Endothelial cell of umbilical vein (primary cell): ENCODE results near the gene SYT11. TPM values are rescaled to one million over a fixed set of nuclear protein-coding genes. Genes with fewer than 3 reads are reported as not detected.
"Not testable (repeated sequence)": the region's sequence is repeated elsewhere in the genome, so short reads cannot be mapped to it uniquely, and the experiment has no call there.

Experiments used
- BruUV-seq: library from RNA; stranded (reverse); fragments of 400-500 nt; replicated peaks from 2 replicates; lab custom pipeline; 2021; lab: Mats Ljungman, UMichigan
- CTCF ChIA-PET: fragments of 300-600, 350-600 bp; sonication (Branson Sonifier 250); formaldehyde crosslinking; loops from one replicate; lab custom pipeline; 2021; ENCODE audit warnings: antibody characterized with exemption, inconsistent platforms; lab: Charles Lee
- POLR2A ChIA-PET: fragments of 300-600, 350-600 bp; sonication (Branson Sonifier 250); formaldehyde crosslinking; loops from one replicate; lab custom pipeline; 2021; ENCODE audit warnings: antibody characterized with exemption, inconsistent platforms; lab: Charles Lee
- DNase-seq: peaks from one replicate; pipeline ENCODE4 v3.0.0-alpha.2; 2011; ENCODE audit warnings: low read depth, low spot score
- FAIRE-seq: peaks from 2 replicates; lab custom pipeline; 2011; peaks lifted over from hg19 to GRCh38; lab: Jason Lieb, UNC
- H2AFZ ChIP-seq: 2 replicates; pipeline ENCODE4 v1.6.0; 2012; ENCODE audit warnings: low read depth, low read length, control low read depth, inconsistent platforms
- H3K27ac ChIP-seq: 2 replicates; pipeline ENCODE4 v1.5.1; 2011; ENCODE audit warnings: low read depth, mild to moderate bottlenecking, control low read depth, low read length, moderate library complexity; ENCODE audit not compliant: insufficient read depth
- H3K27me3 ChIP-seq, 2 experiments: 2 replicates each; pipeline versions ENCODE4 v1.6.0 to v1.6.1; 2011; ENCODE audit warnings: low read length in 2 of 2, mixed read lengths in 1 of 2; ENCODE audit not compliant: control insufficient read depth in 2 of 2, insufficient read depth in 2 of 2
- H3K36me3 ChIP-seq, 2 experiments: 2 replicates in 1 of 2; 3 replicates in 1 of 2; pipeline ENCODE4 v1.5.1; 2011; ENCODE audit warnings: low read length in 2 of 2, mild to moderate bottlenecking in 1 of 2, moderate library complexity in 1 of 2; ENCODE audit not compliant: control insufficient read depth in 2 of 2, insufficient read depth in 2 of 2; ENCODE audit errors: extremely low read depth in 1 of 2
- H3K4me1 ChIP-seq: 3 replicates; pipeline ENCODE4 v1.5.1; 2011; ENCODE audit warnings: mild to moderate bottlenecking, low read length; ENCODE audit not compliant: control insufficient read depth, insufficient read depth; ENCODE audit errors: extremely low read depth
- H3K4me2 ChIP-seq: 2 replicates; pipeline ENCODE4 v1.6.1; 2011; ENCODE audit warnings: low read length, control low read depth, mixed read lengths; ENCODE audit not compliant: insufficient read depth
- H3K4me3 ChIP-seq, 3 experiments: fragments of 200-600 bp in 1 of 3; sonication (generic), shearing (Covaris generic) in 1 of 3; replicated peaks in 1 of 3; 2 replicates each; pipeline ENCODE4 v1.5.1; 2011 to 2016; ENCODE audit warnings: control low read depth in 3 of 3, low read length in 3 of 3, mild to moderate bottlenecking in 2 of 3, inconsistent platforms in 1 of 3, low read depth in 1 of 3, moderate library complexity in 1 of 3; ENCODE audit not compliant: insufficient read depth in 1 of 3
- H3K79me2 ChIP-seq: 2 replicates; pipeline ENCODE4 v1.6.0; 2012; ENCODE audit warnings: low read length, inconsistent platforms; ENCODE audit not compliant: control insufficient read depth, insufficient read depth
- H3K9ac ChIP-seq: replicated peaks from 2 replicates; pipeline ENCODE3; 2011; ENCODE audit warnings: low read length, control low read depth; ENCODE audit not compliant: insufficient read depth; ENCODE audit errors: extremely low read depth
- H3K9me1 ChIP-seq: replicated peaks from 3 replicates; pipeline ENCODE4 v1.6.0; 2011; ENCODE audit warnings: mild to moderate bottlenecking, low read length; ENCODE audit not compliant: control insufficient read depth, insufficient read depth; ENCODE audit errors: extremely low read depth
- H3K9me3 ChIP-seq: replicated peaks from 2 replicates; pipeline ENCODE4 v1.5.1; 2012; ENCODE audit warnings: low read length, inconsistent platforms; ENCODE audit not compliant: control insufficient read depth, insufficient read depth
- H4K20me1 ChIP-seq: replicated peaks from 2 replicates; pipeline ENCODE3; 2011; ENCODE audit warnings: mild to moderate bottlenecking, low read length; ENCODE audit not compliant: control insufficient read depth, insufficient read depth; ENCODE audit errors: extremely low read depth
- dilution Hi-C: fragments of 300-500 bp; cut with MboI; formaldehyde crosslinking; loops from one replicate; pipeline ENCODE4 v1.15.0; 2019; ENCODE audit warnings: low sequenced_read_pairs; ENCODE audit not compliant: extremely low pct_ligation_motif_present
- intact Hi-C: fragments of 100-400 bp; cut with micrococcal nuclease; formaldehyde crosslinking; loops from one replicate; pipeline ENCODE4 v1.10.0; 2022
- polyA plus RNA-seq, 4 experiments: library from polyadenylated mRNA; depleted of rRNA in 3 of 4; stranded (reverse) in 3 of 4; unstranded in 1 of 4; fragments of >200 nt; gene quantifications; 2 replicates each; pipeline versions ENCODE4 v1.2.1 to v1.2.3, GENCODE V29; 2011 to 2012; ENCODE audit warnings: missing spikeins in 1 of 4
- total RNA-seq: library from RNA; stranded (reverse); gene quantifications from 2 replicates; pipeline ENCODE4 v1.2.3, GENCODE V29; 2021

Gene SYT11
- total and polyA plus RNA-seq, 2 donors (not counting 3 experiments of a cell fraction or from before 2014, with no cell fraction given) = 28.2 to 36.5 TPM

GRCh38 chr1:155895617-155896016, 36.2 kb downstream of the SYT11 start:
- H3K27ac ChIP-seq, H3K4me3 ChIP-seq, H3K79me2 ChIP-seq, H3K4me2 ChIP-seq, H3K9ac ChIP-seq, BruUV-seq, H4K20me1 ChIP-seq, H2AFZ ChIP-seq, DNase-seq, H3K9me3 ChIP-seq, H3K27me3 ChIP-seq, intact Hi-C loops, H3K9me1 ChIP-seq, dilution Hi-C loops: not testable (repeated sequence)
- CTCF ChIA-PET = interaction anchor here (1.3 kb wide), 1 partner anchor 14 kb away, joined by 4 read pairs; no protein-coding TSS in a partner anchor
- peaks cover 24% of the 10 kb centered on the region for H3K4me1 ChIP-seq
- peaks cover 13 to 25% of the 10 kb centered on the region in 2 experiments for H3K36me3 ChIP-seq
- POLR2A ChIA-PET = interaction anchor here (0.7 kb wide), 1 partner anchor 89 kb away, joined by 4 read pairs; no protein-coding TSS in a partner anchor
- FAIRE-seq = peak; percentile 61

GRCh38 chr1:155896476-155896875, 37.1 kb downstream of the SYT11 start:
- H2AFZ ChIP-seq, H3K79me2 ChIP-seq, H3K9ac ChIP-seq, FAIRE-seq, H3K4me2 ChIP-seq, H3K27ac ChIP-seq, H4K20me1 ChIP-seq, intact Hi-C loops, DNase-seq, dilution Hi-C loops, H3K4me3 ChIP-seq, H3K9me3 ChIP-seq, H3K27me3 ChIP-seq, H3K9me1 ChIP-seq, BruUV-seq, CTCF ChIA-PET: not testable (repeated sequence)
- POLR2A ChIA-PET = interaction anchor here (0.7 kb wide), 1 partner anchor 88 kb away, joined by 4 read pairs; no protein-coding TSS in a partner anchor
- Histone ChIP-seq H3K4me1 (peaks cover 24% of the 10 kb centered on the region), H3K36me3 (peaks cover 14 to 27% of the 10 kb centered on the region in 2 experiments)
